Measurements from ENCODE around the gene DIP2C.
"Not testable (repeated sequence)": the region's sequence is repeated elsewhere in the genome, so short reads cannot be mapped to it uniquely, and the experiment has no call there.

DIP2C gene

GRCh38 chr10:348456-348855, 341.0 kb downstream of the DIP2C start:
- TF ChIP-seq, protein P1, sequence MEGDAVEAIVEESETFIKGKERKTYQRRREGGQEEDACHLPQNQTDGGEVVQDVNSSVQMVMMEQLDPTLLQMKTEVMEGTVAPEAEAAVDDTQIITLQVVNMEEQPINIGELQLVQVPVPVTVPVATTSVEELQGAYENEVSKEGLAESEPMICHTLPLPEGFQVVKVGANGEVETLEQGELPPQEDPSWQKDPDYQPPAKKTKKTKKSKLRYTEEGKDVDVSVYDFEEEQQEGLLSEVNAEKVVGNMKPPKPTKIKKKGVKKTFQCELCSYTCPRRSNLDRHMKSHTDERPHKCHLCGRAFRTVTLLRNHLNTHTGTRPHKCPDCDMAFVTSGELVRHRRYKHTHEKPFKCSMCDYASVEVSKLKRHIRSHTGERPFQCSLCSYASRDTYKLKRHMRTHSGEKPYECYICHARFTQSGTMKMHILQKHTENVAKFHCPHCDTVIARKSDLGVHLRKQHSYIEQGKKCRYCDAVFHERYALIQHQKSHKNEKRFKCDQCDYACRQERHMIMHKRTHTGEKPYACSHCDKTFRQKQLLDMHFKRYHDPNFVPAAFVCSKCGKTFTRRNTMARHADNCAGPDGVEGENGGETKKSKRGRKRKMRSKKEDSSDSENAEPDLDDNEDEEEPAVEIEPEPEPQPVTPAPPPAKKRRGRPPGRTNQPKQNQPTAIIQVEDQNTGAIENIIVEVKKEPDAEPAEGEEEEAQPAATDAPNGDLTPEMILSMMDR (IDR thresholded peaks at IDR 0.05; ENCODE audit: insufficient read depth, low read length, poor library complexity, severe bottlenecking): no peak
- Histone ChIP-seq H3K27me3 (replicated peaks; ENCODE audit: control insufficient read depth, insufficient read depth, low read length) (no peaks in the 10 kb centered on the region; the same call in 1 of the 2 replicates), H3K36me3 (ENCODE audit: control insufficient read depth, insufficient read depth, low read length) (no peaks in the 10 kb centered on the region), H3K4me3 (replicated peaks; ENCODE audit: low read depth, low read length) (no peak overlapping the region)
- DNase-seq (ENCODE audit: extremely low read depth, insufficient read length): no peak

GRCh38 chr10:347774-348173, 341.7 kb downstream of the DIP2C start:
- not testable (repeated sequence) for H3K27me3 ChIP-seq (replicated peaks; ENCODE audit: control insufficient read depth, insufficient read depth, low read length); H3K4me3 ChIP-seq (replicated peaks; ENCODE audit: low read depth, low read length); H3K36me3 ChIP-seq (ENCODE audit: control insufficient read depth, insufficient read depth, low read length); DNase-seq (ENCODE audit: extremely low read depth, insufficient read length)

DNA sequence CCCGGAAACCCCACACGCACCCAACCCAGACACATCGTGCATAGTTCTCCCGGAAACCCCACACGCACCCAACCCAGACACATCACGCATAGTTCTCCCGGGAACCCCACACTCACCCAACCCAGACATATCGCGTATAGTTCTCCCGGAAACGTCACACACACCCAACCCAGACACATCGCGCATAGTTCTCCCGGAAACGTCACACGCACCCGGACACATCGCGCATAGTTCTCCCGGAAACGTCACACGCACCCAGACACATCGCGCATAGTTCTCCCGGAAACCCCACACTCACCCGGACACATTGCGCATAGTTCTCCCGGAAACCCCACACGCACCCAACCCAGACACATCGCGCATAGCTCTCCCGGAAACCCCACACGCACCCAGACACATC, 342.3 kb downstream of the DIP2C start:
- H3K27me3 ChIP-seq (replicated peaks; ENCODE audit: control insufficient read depth, insufficient read depth, low read length); DNase-seq (ENCODE audit: extremely low read depth, insufficient read length); H3K36me3 ChIP-seq (ENCODE audit: control insufficient read depth, insufficient read depth, low read length); H3K4me3 ChIP-seq (replicated peaks; ENCODE audit: low read depth, low read length): not testable (repeated sequence)

DNA sequence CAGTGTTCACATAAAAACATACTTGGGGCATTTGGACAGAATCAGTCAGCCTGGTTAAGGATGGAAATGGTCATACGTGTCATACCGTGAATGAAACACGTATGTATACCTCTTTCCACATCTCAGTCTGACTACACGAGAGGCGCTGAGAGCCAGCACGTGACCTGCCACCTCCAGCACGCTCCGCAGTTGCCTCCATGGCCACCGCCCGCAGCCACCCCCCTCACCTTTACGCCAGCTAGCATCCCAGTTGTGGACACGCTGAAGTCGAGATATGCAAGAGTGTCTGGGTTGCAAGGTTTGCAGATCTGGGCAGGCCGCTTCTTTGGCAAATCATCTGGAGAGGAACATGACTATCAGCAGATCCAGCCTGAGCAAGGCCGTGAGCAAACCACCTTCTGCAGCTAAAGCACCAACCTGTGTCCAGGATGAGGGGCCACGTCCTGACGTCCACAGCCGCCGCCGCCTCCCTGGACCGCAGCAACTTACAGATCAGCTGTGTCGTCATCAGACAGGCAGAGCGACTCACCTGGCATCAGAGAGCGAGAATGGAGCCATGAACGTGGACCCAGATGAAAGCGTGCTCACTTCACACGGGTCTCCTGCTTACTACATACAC, 344.8 kb downstream of the DIP2C start:
- DNase-seq (ENCODE audit: extremely low read depth, insufficient read length): no peak
- TF ChIP-seq, protein P1 (IDR thresholded peaks at IDR 0.05; ENCODE audit: insufficient read depth, low read length, poor library complexity, severe bottlenecking): no peak
- Histone ChIP-seq H3K4me3 (replicated peaks; ENCODE audit: low read depth, low read length) (no peak overlapping the region), H3K36me3 (ENCODE audit: control insufficient read depth, insufficient read depth, low read length) (no peaks in the 10 kb centered on the region), H3K27me3 (replicated peaks; ENCODE audit: control insufficient read depth, insufficient read depth, low read length) (no peaks in the 10 kb centered on the region; the same call in 1 of the 2 replicates)

GRCh38 chr10:343231-344220, 345.9 kb downstream of the DIP2C start:
- no peak for DNase-seq (ENCODE audit: extremely low read depth, insufficient read length)
- no peaks in the 10 kb centered on the region for H3K27me3 ChIP-seq (replicated peaks; ENCODE audit: control insufficient read depth, insufficient read depth, low read length)
- H3K4me3 ChIP-seq (replicated peaks; ENCODE audit: low read depth, low read length): no peak overlapping the region
- TF ChIP-seq, protein P1 (IDR thresholded peaks at IDR 0.05; ENCODE audit: insufficient read depth, low read length, poor library complexity, severe bottlenecking): no peak
- H3K36me3 ChIP-seq (ENCODE audit: control insufficient read depth, insufficient read depth, low read length): no peaks in the 10 kb centered on the region

DNA sequence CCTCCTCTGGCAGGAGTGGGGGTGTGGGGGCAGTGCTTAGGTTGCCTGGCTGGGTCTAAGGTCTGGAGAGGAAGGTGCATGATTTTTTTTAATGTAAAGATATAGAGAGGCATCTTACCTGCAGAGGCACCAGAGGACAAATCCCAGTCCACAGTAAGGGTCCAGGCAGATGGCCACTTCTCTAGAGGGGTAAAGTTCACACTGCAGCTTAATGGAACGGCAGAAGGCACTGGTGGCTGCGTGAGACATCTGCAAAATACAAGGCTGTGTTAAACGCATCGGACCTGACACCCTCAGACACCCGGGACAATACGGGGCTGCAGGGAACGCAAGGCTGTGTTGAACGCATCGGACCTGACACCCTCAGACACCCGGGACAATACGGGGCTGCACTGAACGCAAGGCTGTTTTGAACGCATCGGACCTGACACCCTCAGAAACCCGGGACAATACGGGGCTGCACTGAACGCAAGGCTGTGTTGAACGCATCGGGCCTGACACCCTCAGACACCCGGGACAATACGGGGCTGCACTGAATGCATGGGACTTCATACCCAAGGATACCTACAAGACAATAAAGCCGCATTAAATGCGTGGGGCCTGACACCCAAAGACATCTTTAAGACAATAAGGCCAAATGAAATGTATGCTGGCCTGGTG, 348.3 kb downstream of the DIP2C start:
- no peak overlapping the region for H3K4me3 ChIP-seq (replicated peaks; ENCODE audit: low read depth, low read length)
- no peak for DNase-seq (ENCODE audit: extremely low read depth, insufficient read length)
- TF ChIP-seq, protein P1 (IDR thresholded peaks at IDR 0.05; ENCODE audit: insufficient read depth, low read length, poor library complexity, severe bottlenecking): no peak
- H3K36me3 ChIP-seq (ENCODE audit: control insufficient read depth, insufficient read depth, low read length): no peaks in the 10 kb centered on the region; the same call in 1 of the 2 replicates
- H3K27me3 ChIP-seq (replicated peaks; ENCODE audit: control insufficient read depth, insufficient read depth, low read length): no peaks in the 10 kb centered on the region
